ENCODE data around the gene ARV1.
"Not testable (repeated sequence)": the region's sequence is repeated elsewhere in the genome, so short reads cannot be mapped to it uniquely, and the experiment has no call there.

Gene ARV1

DNA sequence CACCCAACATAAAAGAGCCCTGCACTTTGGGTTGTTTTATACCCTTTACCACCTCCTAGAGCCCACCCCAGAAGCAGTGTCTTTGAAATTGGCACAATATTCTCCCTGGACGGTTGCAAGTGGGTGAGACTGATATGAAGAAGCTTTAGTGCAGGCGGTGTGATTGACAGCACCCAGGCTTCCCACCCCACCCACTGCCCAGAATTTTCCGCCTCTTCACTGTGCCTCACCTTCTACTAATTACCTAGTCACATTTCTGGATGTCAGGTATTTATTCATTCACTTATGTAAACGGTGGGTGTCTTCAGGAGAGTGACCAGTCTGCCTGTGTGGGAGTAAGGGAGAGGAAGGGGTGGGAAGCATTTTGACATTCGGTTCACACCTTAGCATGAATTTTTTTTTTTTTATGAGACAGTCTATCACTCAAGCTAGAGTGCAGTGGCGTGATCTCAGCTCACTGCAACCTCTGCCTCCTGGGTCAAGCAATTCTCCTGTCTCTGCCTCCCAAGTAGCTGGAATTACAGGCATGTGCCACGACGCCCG, 62.9 kb downstream of the ARV1 start:
- no peak for DNase-seq (ENCODE audit: low read depth, low spot score)

DNA sequence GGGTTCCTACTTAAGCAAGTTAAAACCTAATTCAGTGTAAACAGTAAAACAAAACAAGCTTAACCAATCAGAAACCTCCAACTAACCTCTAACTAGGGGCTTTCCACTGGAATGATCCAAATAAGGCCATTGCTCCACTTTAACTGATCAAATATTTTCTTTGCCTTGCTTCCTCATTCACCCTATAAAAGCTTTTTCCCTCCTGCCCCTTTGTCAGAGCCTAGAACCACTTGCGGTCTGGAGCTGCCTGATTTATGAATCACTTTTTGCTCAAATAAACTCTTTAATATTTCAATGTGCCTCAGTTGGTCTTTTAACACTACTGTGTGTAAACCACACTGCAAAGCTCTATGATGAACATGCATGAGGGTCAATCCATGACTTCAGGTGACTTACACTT, 65.7 kb downstream of the ARV1 start:
- no peak for DNase-seq (ENCODE audit: low read depth, low spot score)

DNA sequence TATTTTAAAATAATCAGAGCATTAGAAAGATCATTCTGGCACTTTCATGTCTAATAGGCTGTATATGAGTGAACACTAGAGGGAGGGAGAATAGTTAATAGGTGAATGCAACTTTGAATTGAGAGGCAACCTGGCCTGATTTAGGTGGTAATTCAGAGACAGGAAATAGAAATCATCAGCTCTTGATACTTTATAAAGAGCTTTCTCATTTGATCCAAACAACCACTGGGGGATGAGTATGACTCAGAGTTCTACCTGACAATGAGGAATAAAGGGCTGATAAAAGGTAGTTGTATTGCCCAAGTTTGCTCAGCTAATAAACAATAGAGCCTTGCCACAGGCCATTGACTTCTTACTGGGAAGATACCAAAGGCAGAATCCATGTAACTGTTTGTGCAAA, 66.4 kb downstream of the ARV1 start:
- no peak for DNase-seq (ENCODE audit: low read depth, low spot score)

DNA sequence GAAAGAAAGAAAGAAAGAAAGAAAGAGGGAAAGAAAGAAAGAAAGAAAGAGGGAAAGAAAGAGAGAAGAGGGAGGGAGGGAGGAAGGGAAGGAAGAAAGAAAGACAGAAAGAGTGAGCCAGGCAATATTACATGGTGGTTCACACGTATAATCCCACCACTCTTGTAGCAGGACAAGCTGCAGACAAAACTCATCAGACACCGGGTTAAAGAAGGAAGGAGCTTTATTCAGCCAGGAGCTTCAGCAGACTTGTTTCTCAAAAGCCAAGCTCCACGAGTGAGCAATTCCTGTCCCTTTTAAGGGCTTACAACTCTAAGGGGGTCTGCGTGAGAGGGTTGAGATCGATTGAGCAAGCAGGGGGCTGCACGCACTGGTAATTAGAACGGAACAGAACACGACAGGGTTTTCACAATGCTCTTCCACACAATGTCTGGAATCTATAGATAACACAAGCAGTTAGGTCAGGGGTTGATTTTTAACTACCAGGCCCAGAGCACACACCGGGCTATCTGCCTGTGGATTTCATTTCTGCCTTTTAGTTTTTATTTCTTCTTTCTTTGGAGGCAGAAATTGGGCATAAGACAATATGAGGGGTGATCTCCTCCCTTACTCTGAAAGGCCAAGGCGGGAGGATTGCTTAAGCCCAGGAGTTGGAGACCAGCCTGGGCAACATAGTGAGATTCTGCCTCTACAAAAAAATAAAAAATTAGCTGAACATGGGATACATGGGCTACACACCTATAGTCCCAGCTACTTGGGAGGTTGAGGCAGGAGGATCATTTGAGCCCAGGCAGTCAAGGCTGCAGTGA, 67.2 kb downstream of the ARV1 start:
- DNase-seq (ENCODE audit: low read depth, low spot score), result not testable (repeated sequence)

DNA sequence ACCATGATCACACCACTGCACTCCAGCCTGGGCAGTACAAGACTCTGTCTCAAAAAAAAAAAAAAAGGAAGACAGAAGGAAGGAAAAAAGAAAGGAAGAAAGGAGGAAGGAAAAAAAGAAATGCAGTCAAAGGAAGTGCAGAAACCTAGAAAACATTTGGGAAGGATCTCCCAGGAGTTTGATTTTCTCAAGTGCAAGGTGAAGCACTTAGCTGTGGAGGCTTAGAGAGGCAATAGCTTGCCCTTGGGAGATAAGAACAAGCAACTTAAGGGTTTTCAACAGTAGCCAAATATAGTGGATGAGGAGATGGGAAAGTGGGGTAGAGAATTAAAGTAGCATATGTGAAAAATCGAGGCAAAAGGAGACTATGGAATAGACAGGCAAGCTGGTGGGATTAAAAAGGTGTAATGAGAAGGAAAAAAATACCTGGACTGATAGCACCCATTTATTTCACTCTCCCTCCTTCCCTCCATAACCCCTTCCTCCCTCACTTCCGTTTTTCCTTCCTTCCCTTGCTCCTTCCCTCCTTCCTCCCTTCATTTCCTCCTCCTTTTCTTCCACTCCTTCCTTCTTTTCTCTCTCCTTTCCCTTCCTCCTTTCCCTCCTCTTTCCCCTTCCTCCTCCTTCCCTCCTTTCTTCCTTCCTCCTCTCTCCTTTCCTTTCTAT, 68.0 kb downstream of the ARV1 start:
- no peak for DNase-seq (ENCODE audit: low read depth, low spot score)

DNA sequence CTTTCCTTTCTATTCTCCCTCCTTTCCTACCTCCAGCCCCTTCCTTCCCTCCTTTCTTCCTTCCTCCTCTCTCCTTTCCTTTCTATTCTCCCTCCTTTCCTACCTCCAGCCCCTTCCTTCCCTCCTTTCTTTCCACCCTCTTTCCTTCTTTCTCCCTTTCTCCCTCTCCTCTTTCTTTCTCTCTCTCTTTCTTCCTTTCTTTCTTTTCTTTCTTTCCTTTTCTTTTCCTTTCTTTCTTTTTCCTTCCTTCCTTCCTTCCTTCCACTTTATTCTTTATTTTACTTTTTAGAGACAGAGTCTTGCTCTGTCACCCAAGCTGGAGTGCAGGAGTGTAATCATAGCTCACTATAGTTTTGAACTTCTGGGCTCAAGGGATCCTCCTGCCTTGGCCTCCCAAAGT, 68.6 kb downstream of the ARV1 start:
- DNase-seq (ENCODE audit: low read depth, low spot score), result not testable (repeated sequence)

DNA sequence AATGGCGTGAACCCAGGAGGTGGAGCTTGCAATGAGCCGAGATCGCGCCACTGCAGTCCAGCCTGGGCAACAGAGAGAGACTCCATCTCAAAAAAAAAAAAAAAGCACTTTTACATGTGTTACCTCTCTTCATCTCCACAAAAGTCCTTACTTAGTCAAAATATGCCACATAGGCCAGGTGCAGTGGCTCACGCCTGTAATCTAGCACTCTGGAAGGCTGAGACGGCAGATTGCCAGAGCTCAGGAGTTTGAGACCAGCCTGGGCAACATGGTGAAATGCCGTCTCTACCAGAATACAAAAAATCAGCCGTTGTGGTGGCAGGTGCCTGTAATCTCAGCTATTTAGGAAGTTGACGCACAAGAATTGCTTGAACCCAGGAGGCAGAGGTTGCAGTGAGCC, 69.5 kb downstream of the ARV1 start:
- not testable (repeated sequence) for DNase-seq (ENCODE audit: low read depth, low spot score)

DNA sequence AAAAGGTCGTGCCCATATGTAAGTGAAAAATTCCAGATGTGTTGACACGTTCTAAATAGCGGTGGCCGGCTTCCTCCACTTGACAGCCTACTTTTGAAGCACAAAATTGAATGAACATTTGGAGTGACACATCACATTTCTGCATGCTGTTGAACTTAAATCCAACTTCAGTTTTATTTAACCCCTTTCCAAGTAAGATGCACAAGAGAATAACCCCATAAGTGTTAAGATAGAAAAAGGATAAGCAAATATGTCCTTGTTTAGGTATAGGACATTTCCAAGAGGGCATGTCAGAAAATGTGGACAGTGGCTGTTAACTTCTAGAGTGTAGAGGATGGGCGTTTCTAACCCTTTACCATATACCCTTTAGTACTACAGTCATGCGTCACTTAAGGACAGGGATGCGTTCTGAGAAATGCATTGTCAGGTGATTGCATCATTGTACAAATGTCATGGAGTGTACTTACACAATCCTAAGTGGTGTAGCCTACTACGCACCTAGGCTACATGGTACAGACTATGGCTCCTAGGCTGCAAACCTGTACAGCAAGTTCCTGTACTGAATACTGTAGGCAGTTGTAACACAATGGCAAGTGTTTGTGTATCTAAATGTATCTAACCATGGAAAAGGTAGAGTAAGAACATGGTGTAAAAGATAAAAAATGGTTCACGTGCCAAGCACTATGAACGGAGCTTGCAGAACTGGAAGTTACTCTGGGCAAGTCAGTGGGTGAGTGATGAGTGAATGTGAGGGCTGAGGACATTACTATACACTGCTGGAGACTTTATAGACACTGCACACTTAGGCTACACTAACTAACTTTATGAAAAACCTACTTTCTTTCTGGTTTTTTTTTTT, 70.5 kb downstream of the ARV1 start:
- no peak for DNase-seq (ENCODE audit: low read depth, low spot score)

All from iPS DF 19.7 (cell line).